HepG2 (cell line): Measurements from ENCODE around the gene ZCCHC7. TPM values are rescaled to one million over a fixed set of nuclear protein-coding genes. Genes with fewer than 3 reads are reported as not detected.

Experiments used
- ATAD3A ChIP-seq: sonication (generic); formaldehyde crosslinking; IDR thresholded peaks from 2 replicates; pipeline ENCODE4 v1.4.0; 2020; ENCODE audit warnings: missing genetic modification reagents
- CHD2 ChIP-seq: IDR thresholded peaks from 2 replicates; pipeline ENCODE4 v1.6.1; 2011; ENCODE audit warnings: low read depth, low read length, improper control_type of control experiment
- HMGXB3 ChIP-seq: sonication (generic); formaldehyde crosslinking; IDR thresholded peaks from 2 replicates; pipeline ENCODE4 v1.4.0; 2020; ENCODE audit warnings: missing genetic modification reagents, borderline replicate concordance
- HOXA3 ChIP-seq: sonication (generic); formaldehyde crosslinking; IDR thresholded peaks from 2 replicates; pipeline ENCODE4 v1.5.0; 2020; ENCODE audit warnings: missing genetic modification reagents
- MED13 ChIP-seq: sonication (generic); formaldehyde crosslinking; IDR thresholded peaks from 2 replicates; pipeline ENCODE4 v1.5.0; 2020; ENCODE audit warnings: missing genetic modification reagents
- MED8 ChIP-seq: sonication (generic); formaldehyde crosslinking; IDR thresholded peaks from 2 replicates; pipeline ENCODE4 v1.8.1; 2023; ENCODE audit warnings: mild to moderate bottlenecking, missing genetic modification reagents; ENCODE audit not compliant: insufficient replicate concordance
- PHF8 ChIP-seq: sonication (generic); formaldehyde crosslinking; IDR thresholded peaks from 2 replicates; pipeline ENCODE4 v1.5.0; 2020; ENCODE audit warnings: missing genetic modification reagents
- RBM39 ChIP-seq: fragments of 200-400 bp; formaldehyde crosslinking; IDR thresholded peaks from one replicate; pipeline ENCODE4 v1.6.1; 2018; ENCODE audit warnings: antibody characterized with exemption, mild to moderate bottlenecking, low read depth, low read length; ENCODE audit not compliant: poor library complexity, severe bottlenecking
- SMARCE1 ChIP-seq: fragments of 450-650 bp; IDR thresholded peaks from 2 replicates; pipeline ENCODE4 v1.6.1; 2017; ENCODE audit warnings: borderline replicate concordance
- SMYD3 ChIP-seq: sonication (generic); formaldehyde crosslinking; IDR thresholded peaks from 2 replicates; pipeline ENCODE4 v1.8.1; 2023; ENCODE audit warnings: mild to moderate bottlenecking, missing genetic modification reagents
- ZBTB33 ChIP-seq: sonication (generic); formaldehyde crosslinking; IDR thresholded peaks from 2 replicates; pipeline ENCODE4 v1.4.0; 2020; ENCODE audit warnings: missing genetic modification reagents
- ZBTB7B ChIP-seq: sonication (generic); formaldehyde crosslinking; IDR thresholded peaks from 2 replicates; pipeline ENCODE4 v1.4.0; 2020; ENCODE audit warnings: missing genetic modification reagents
- ZNF101 ChIP-seq: sonication (generic); formaldehyde crosslinking; IDR thresholded peaks from 2 replicates; pipeline ENCODE4 v1.4.0; 2020; ENCODE audit warnings: mild to moderate bottlenecking, low read depth, missing genetic modification reagents, borderline replicate concordance
- ZNF563 ChIP-seq: sonication (generic); formaldehyde crosslinking; IDR thresholded peaks from 2 replicates; pipeline ENCODE4 v1.8.0; 2022; ENCODE audit warnings: mild to moderate bottlenecking, moderate library complexity, missing genetic modification reagents
- ZNF619 ChIP-seq: sonication (generic); formaldehyde crosslinking; IDR thresholded peaks from 2 replicates; pipeline ENCODE4 v1.4.0; 2020; ENCODE audit warnings: mild to moderate bottlenecking, missing genetic modification reagents
- ZNF703 ChIP-seq: sonication (generic); formaldehyde crosslinking; IDR thresholded peaks from 2 replicates; pipeline ENCODE4 v1.5.1; 2020; ENCODE audit warnings: missing genetic modification reagents, mild to moderate bottlenecking, moderate library complexity, borderline replicate concordance
- polyA plus RNA-seq, 8 experiments: library from polyadenylated mRNA; depleted of rRNA in 3 of 8; stranded (reverse) in 7 of 8; unstranded in 1 of 8; fragments of >200 nt; fragmentation: Illumina TruSeq in 4 of 8; extraction: Trizol in 4 of 8; gene quantifications; 2 replicates each; pipeline versions ENCODE4 v1.2.1 to v1.2.3, GENCODE V29; 2011 to 2016; ENCODE audit warnings: low read depth in 4 of 8, missing spikeins in 1 of 8, mixed read lengths in 1 of 8; ENCODE audit not compliant: insufficient read depth in 1 of 8
- total RNA-seq, 5 experiments: library from RNA; depleted of rRNA; stranded (reverse); fragments of >200 nt; fragmentation: Illumina TruSeq; extraction: Trizol; gene quantifications; 2 replicates each; pipeline ENCODE4 v1.2.3, GENCODE V29; 2016; ENCODE audit warnings: low read depth in 1 of 5
- TF ChIP-seq, protein P1 (sequence below): sonication (generic); formaldehyde crosslinking; IDR thresholded peaks from 2 replicates; pipeline ENCODE4 v1.4.0; 2020; ENCODE audit warnings: mild to moderate bottlenecking, missing genetic modification reagents
- TF ChIP-seq, protein P2 (sequence below): sonication (generic); formaldehyde crosslinking; IDR thresholded peaks from 2 replicates; pipeline ENCODE4 v1.4.0; 2020; ENCODE audit warnings: missing genetic modification reagents, mild to moderate bottlenecking, borderline replicate concordance

Gene ZCCHC7
- total and polyA plus RNA-seq, 2 of the 13 experiments (the other 11 are each of a cell fraction or from before 2014, with no cell fraction given), result 13.6 to 19.3 TPM

GRCh38 chr9:37119907-37120842, at the start of gene ZCCHC7 (continued):
- no peak for TF ChIP-seq SMARCE1
- peak; percentile 81 for TF ChIP-seq ZBTB7B (CRISPR knock-in tag)
- peak; percentile 74 for TF ChIP-seq ZNF703 (CRISPR knock-in tag)
- peak; percentile 68; the same call in 1 of the 2 replicates for TF ChIP-seq HMGXB3 (CRISPR knock-in tag)
- TF ChIP-seq MED13 (CRISPR knock-in tag), result peak; percentile 56; the same call in 1 of the 2 replicates
- TF ChIP-seq ZBTB33 (CRISPR knock-in tag), result peak; percentile 97
- TF ChIP-seq MED8 (CRISPR knock-in tag), result no peak
- no peak; the same call in 1 of the 2 replicates for TF ChIP-seq CHD2
- TF ChIP-seq PHF8, result peak; percentile 90
- TF ChIP-seq ATAD3A (CRISPR knock-in tag), result 0 out of 2 replicates have a peak, but pooled peaks have one; percentile 46
- TF ChIP-seq, protein P1, sequence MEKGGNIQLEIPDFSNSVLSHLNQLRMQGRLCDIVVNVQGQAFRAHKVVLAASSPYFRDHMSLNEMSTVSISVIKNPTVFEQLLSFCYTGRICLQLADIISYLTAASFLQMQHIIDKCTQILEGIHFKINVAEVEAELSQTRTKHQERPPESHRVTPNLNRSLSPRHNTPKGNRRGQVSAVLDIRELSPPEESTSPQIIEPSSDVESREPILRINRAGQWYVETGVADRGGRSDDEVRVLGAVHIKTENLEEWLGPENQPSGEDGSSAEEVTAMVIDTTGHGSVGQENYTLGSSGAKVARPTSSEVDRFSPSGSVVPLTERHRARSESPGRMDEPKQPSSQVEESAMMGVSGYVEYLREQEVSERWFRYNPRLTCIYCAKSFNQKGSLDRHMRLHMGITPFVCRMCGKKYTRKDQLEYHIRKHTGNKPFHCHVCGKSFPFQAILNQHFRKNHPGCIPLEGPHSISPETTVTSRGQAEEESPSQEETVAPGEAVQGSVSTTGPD (CRISPR knock-in tag), result no peak
- no peak for TF ChIP-seq ZNF101 (CRISPR knock-in tag)
- peak; percentile 65 for TF ChIP-seq ZNF563 (CRISPR knock-in tag)
- TF ChIP-seq HOXA3 (CRISPR knock-in tag), result peak; percentile 81
- peak; percentile 94 for TF ChIP-seq RBM39
- 0 out of 2 replicates have a peak, but pooled peaks have one; percentile 45 for TF ChIP-seq ZNF619 (CRISPR knock-in tag)
- TF ChIP-seq, protein P2, sequence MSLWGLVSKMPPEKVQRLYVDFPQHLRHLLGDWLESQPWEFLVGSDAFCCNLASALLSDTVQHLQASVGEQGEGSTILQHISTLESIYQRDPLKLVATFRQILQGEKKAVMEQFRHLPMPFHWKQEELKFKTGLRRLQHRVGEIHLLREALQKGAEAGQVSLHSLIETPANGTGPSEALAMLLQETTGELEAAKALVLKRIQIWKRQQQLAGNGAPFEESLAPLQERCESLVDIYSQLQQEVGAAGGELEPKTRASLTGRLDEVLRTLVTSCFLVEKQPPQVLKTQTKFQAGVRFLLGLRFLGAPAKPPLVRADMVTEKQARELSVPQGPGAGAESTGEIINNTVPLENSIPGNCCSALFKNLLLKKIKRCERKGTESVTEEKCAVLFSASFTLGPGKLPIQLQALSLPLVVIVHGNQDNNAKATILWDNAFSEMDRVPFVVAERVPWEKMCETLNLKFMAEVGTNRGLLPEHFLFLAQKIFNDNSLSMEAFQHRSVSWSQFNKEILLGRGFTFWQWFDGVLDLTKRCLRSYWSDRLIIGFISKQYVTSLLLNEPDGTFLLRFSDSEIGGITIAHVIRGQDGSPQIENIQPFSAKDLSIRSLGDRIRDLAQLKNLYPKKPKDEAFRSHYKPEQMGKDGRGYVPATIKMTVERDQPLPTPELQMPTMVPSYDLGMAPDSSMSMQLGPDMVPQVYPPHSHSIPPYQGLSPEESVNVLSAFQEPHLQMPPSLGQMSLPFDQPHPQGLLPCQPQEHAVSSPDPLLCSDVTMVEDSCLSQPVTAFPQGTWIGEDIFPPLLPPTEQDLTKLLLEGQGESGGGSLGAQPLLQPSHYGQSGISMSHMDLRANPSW (CRISPR knock-in tag), result no peak
- no peak; the same call in 1 of the 2 replicates for TF ChIP-seq SMYD3 (CRISPR knock-in tag)
